ENCODE data around the gene RAB7A.

The RAB7A gene

DNA sequence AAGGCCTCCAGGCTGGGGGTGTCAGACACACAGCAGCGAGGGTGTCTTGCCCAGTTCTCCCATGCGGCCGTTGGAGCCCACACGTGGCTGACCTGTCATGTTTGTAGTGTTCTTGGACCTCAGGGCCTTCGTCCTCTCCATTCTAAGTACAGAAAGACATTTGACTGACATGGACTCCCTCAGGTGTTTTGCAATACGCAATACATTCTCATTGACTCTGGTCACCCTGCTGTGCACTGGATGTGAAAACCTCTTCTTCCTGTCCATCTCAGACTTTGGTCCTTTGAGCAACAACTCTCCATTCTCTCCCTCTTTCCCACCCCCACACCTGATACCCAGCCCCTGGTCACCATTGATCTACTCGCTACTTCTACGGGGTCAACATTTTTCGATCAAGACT, 124.6 kb downstream of the RAB7A start:
- Histone ChIP-seq H3K36me3 (ENCODE audit: control insufficient read depth, insufficient read depth, low read length) (no peaks in the 10 kb centered on the region), H3K4me1 (ENCODE audit: control insufficient read depth, insufficient read depth, low read length) (peaks cover 8% of the 10 kb centered on the region), H3K9ac (ENCODE audit: low read depth, low read length) (no peak overlapping the region), H3K9me3 (ENCODE audit: control insufficient read depth, insufficient read depth, low read length) (peaks cover 5% of the 10 kb centered on the region), H3K4me3 (ENCODE audit: low read depth, low read length) (no peak overlapping the region), H3K27me3 (ENCODE audit: control insufficient read depth, insufficient read depth, low read length) (no peaks in the 10 kb centered on the region)

- H3K4me3 ChIP-seq (ENCODE audit: low read depth, low read length) = no peak overlapping the region
- H3K9me3 ChIP-seq (ENCODE audit: control insufficient read depth, insufficient read depth, low read length) = peaks cover 5% of the 10 kb centered on the region
- H3K36me3 ChIP-seq (ENCODE audit: control insufficient read depth, insufficient read depth, low read length) = no peaks in the 10 kb centered on the region
- peaks cover 4% of the 10 kb centered on the region for H3K4me1 ChIP-seq (ENCODE audit: control insufficient read depth, insufficient read depth, low read length)
- no peaks in the 10 kb centered on the region for H3K27me3 ChIP-seq (ENCODE audit: control insufficient read depth, insufficient read depth, low read length)
- H3K9ac ChIP-seq (ENCODE audit: low read depth, low read length) = no peak overlapping the region
These were observed 125.6 kb downstream of the RAB7A start for GRCh38 chr3:128851601-128852000.

GRCh38 chr3:128853826-128854225, 127.8 kb downstream of the RAB7A start:
- H3K36me3 ChIP-seq (ENCODE audit: control insufficient read depth, insufficient read depth, low read length) = no peaks in the 10 kb centered on the region
- H3K9ac ChIP-seq (ENCODE audit: low read depth, low read length) = no peak overlapping the region
- no peaks in the 10 kb centered on the region for H3K27me3 ChIP-seq (ENCODE audit: control insufficient read depth, insufficient read depth, low read length)
- no peak overlapping the region for H3K4me3 ChIP-seq (ENCODE audit: low read depth, low read length)
- H3K9me3 ChIP-seq (ENCODE audit: control insufficient read depth, insufficient read depth, low read length) = peaks cover 10% of the 10 kb centered on the region
- no peaks in the 10 kb centered on the region for H3K4me1 ChIP-seq (ENCODE audit: control insufficient read depth, insufficient read depth, low read length)

GRCh38 chr3:128854475-128854874, 128.5 kb downstream of the RAB7A start:
- no peaks in the 10 kb centered on the region for H3K4me1 ChIP-seq (ENCODE audit: control insufficient read depth, insufficient read depth, low read length)

DNA sequence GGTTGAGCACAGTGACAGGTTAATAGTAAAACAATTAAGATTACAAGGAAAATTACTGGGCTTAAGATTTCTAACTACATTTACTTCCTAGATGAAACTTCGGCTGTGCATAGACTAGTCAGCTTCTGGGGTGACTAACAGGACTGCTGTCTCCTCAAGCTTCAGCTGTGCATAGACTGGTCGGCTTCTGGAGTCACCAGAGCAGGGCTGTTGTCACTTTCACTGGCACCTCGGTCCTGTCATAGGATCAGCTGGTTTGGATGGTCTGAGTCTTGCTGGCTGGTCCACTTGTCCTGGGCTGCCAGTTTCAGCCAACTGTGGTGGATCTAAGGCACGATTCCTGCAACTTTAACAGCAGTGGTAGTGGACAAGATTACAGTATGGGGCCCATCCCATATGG, 129.6 kb downstream of the RAB7A start:
- no peak overlapping the region for H3K9ac ChIP-seq (ENCODE audit: low read depth, low read length)
- no peaks in the 10 kb centered on the region for H3K27me3 ChIP-seq (ENCODE audit: control insufficient read depth, insufficient read depth, low read length)
- H3K4me1 ChIP-seq (ENCODE audit: control insufficient read depth, insufficient read depth, low read length) = no peaks in the 10 kb centered on the region
- H3K9me3 ChIP-seq (ENCODE audit: control insufficient read depth, insufficient read depth, low read length) = peaks cover 22% of the 10 kb centered on the region
- H3K36me3 ChIP-seq (ENCODE audit: control insufficient read depth, insufficient read depth, low read length) = no peaks in the 10 kb centered on the region
- no peak overlapping the region for H3K4me3 ChIP-seq (ENCODE audit: low read depth, low read length)

More at GRCh38 chr3:128854475-128854874, 128.5 kb downstream of the RAB7A start:
- H3K9me3 ChIP-seq (ENCODE audit: control insufficient read depth, insufficient read depth, low read length) = peaks cover 17% of the 10 kb centered on the region
- no peak overlapping the region for H3K9ac ChIP-seq (ENCODE audit: low read depth, low read length)
- no peaks in the 10 kb centered on the region for H3K27me3 ChIP-seq (ENCODE audit: control insufficient read depth, insufficient read depth, low read length)
- H3K36me3 ChIP-seq (ENCODE audit: control insufficient read depth, insufficient read depth, low read length) = no peaks in the 10 kb centered on the region
- H3K4me3 ChIP-seq (ENCODE audit: low read depth, low read length) = no peak overlapping the region

DNA sequence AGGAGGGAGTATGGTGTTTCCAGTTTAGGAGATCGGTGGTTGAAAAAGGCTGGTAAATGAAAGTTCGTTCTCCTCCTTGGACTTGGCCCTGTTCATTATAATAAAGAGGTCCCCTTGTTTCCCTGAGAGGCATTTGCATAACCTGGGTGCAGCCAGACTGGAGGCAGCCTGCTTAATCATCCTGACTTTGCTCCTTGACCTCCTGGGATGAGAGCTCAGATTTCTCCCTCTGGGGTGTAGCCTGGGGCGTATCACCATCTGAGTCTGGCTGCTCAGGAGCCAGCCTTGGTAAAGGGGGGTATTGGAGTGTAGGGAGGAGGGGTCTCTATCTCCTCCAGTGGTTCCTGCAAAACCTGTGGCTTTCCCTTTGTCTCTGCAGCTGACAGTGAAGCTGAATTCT, 132.2 kb downstream of the RAB7A start:
- Histone ChIP-seq H3K36me3 (ENCODE audit: control insufficient read depth, insufficient read depth, low read length) (no peaks in the 10 kb centered on the region), H3K9ac (ENCODE audit: low read depth, low read length) (no peak overlapping the region), H3K4me3 (ENCODE audit: low read depth, low read length) (no peak overlapping the region), H3K4me1 (ENCODE audit: control insufficient read depth, insufficient read depth, low read length) (no peaks in the 10 kb centered on the region), H3K27me3 (ENCODE audit: control insufficient read depth, insufficient read depth, low read length) (no peaks in the 10 kb centered on the region), H3K9me3 (ENCODE audit: control insufficient read depth, insufficient read depth, low read length) (peaks cover 22% of the 10 kb centered on the region)

GRCh38 chr3:128859630-128860029, 133.6 kb downstream of the RAB7A start:
- Histone ChIP-seq H3K9me3 (ENCODE audit: control insufficient read depth, insufficient read depth, low read length) (peaks cover 17% of the 10 kb centered on the region), H3K36me3 (ENCODE audit: control insufficient read depth, insufficient read depth, low read length) (no peaks in the 10 kb centered on the region), H3K27me3 (ENCODE audit: control insufficient read depth, insufficient read depth, low read length) (no peaks in the 10 kb centered on the region), H3K4me1 (ENCODE audit: control insufficient read depth, insufficient read depth, low read length) (peaks cover 2% of the 10 kb centered on the region), H3K4me3 (ENCODE audit: low read depth, low read length) (no peak overlapping the region), H3K9ac (ENCODE audit: low read depth, low read length) (no peak overlapping the region)

- H3K4me1 ChIP-seq (ENCODE audit: control insufficient read depth, insufficient read depth, low read length) = peaks cover 3% of the 10 kb centered on the region
- no peak overlapping the region for H3K9ac ChIP-seq (ENCODE audit: low read depth, low read length)
- H3K27me3 ChIP-seq (ENCODE audit: control insufficient read depth, insufficient read depth, low read length) = no peaks in the 10 kb centered on the region
- no peak overlapping the region for H3K4me3 ChIP-seq (ENCODE audit: low read depth, low read length)
- peaks cover 17% of the 10 kb centered on the region for H3K9me3 ChIP-seq (ENCODE audit: control insufficient read depth, insufficient read depth, low read length)
- H3K36me3 ChIP-seq (ENCODE audit: control insufficient read depth, insufficient read depth, low read length) = no peaks in the 10 kb centered on the region
These were observed 135.5 kb downstream of the RAB7A start for GRCh38 chr3:128861491-128861890.

- peaks cover 3% of the 10 kb centered on the region for H3K4me1 ChIP-seq (ENCODE audit: control insufficient read depth, insufficient read depth, low read length)
- no peaks in the 10 kb centered on the region for H3K27me3 ChIP-seq (ENCODE audit: control insufficient read depth, insufficient read depth, low read length)
- H3K9me3 ChIP-seq (ENCODE audit: control insufficient read depth, insufficient read depth, low read length) = peaks cover 15% of the 10 kb centered on the region
- no peak overlapping the region for H3K9ac ChIP-seq (ENCODE audit: low read depth, low read length)
- H3K4me3 ChIP-seq (ENCODE audit: low read depth, low read length) = no peak overlapping the region
- no peaks in the 10 kb centered on the region for H3K36me3 ChIP-seq (ENCODE audit: control insufficient read depth, insufficient read depth, low read length)
These were observed 137.6 kb downstream of the RAB7A start for GRCh38 chr3:128863560-128863959.

Data from iPS-15b (cell line).